OCI-LY7 (cell line): ENCODE results near the gene OGFRL1. TPM values are rescaled to one million over a fixed set of nuclear protein-coding genes. Genes with fewer than 3 reads are reported as not detected.

Experiments used
- BruUV-seq: library from RNA; stranded (reverse); fragments of 400-500 nt; replicated peaks from 2 replicates; lab custom pipeline; 2021; lab: Mats Ljungman, UMichigan
- CTCF ChIA-PET: fragments of 300-600 bp; sonication (Branson Sonifier 250); formaldehyde crosslinking; loops from one replicate; lab custom pipeline; 2022; ENCODE audit warnings: antibody characterized with exemption; ENCODE audit not compliant: unreplicated experiment; lab: Charles Lee
- POLR2A ChIA-PET: fragments of 300-600 bp; sonication (Branson Sonifier 250); formaldehyde crosslinking; loops from one replicate; lab custom pipeline; 2022; ENCODE audit warnings: antibody characterized with exemption; lab: Charles Lee
- DNase-seq: peaks from one replicate; pipeline ENCODE4 v3.0.0-alpha.2; 2015; ENCODE audit warnings: low spot score
- H2AFZ ChIP-seq: fragments of 200-600 bp; sonication (generic), shearing (Covaris generic); 2 replicates; pipeline ENCODE4 v1.6.1; 2014; ENCODE audit warnings: mild to moderate bottlenecking, antibody characterized with exemption, low read length, moderate library complexity
- H3K27ac ChIP-seq: fragments of 200-600 bp; sonication (generic); 2 replicates; pipeline ENCODE4 v1.5.1; 2014; ENCODE audit warnings: mixed run types, low read depth, mild to moderate bottlenecking, moderate library complexity, low read length, inconsistent platforms; ENCODE audit not compliant: poor library complexity, severe bottlenecking
- H3K36me3 ChIP-seq: fragments of 200-600 bp; sonication (generic); 2 replicates; pipeline ENCODE4 v1.6.1; 2014; ENCODE audit warnings: mild to moderate bottlenecking, antibody characterized with exemption, low read length, moderate library complexity, mixed read lengths; ENCODE audit not compliant: insufficient read depth
- H3K4me1 ChIP-seq: fragments of 200-600 bp; sonication (generic); 2 replicates; pipeline ENCODE4 v1.5.1; 2014; ENCODE audit warnings: mild to moderate bottlenecking, low read length; ENCODE audit not compliant: insufficient read depth, poor library complexity, severe bottlenecking
- H3K4me2 ChIP-seq: fragments of 200-600 bp; sonication (generic); 2 replicates; pipeline ENCODE4 v1.6.1; 2014; ENCODE audit warnings: mild to moderate bottlenecking, low read length
- H3K4me3 ChIP-seq: fragments of 200-600 bp; sonication (generic); 2 replicates; pipeline ENCODE4 v1.5.1; 2014; ENCODE audit warnings: mild to moderate bottlenecking, low read depth, low read length; ENCODE audit not compliant: poor library complexity, severe bottlenecking
- H3K79me2 ChIP-seq: fragments of 200-600 bp; sonication (generic); 2 replicates; pipeline ENCODE4 v1.6.1; 2016; ENCODE audit warnings: low read depth, mild to moderate bottlenecking, low read length, moderate library complexity, mixed read lengths; ENCODE audit not compliant: insufficient read depth
- H3K9me2 ChIP-seq: fragments of 200-600 bp; sonication (generic); 2 replicates; pipeline ENCODE4 v1.6.1; 2016; ENCODE audit warnings: mild to moderate bottlenecking, low read length, mixed read lengths; ENCODE audit not compliant: insufficient read depth
- H3K9me3 ChIP-seq: fragments of 200-600 bp; sonication (generic); 2 replicates; pipeline ENCODE4 v1.6.1; 2014; ENCODE audit warnings: mild to moderate bottlenecking, mixed run types, low read length, mixed read lengths
- H4K20me1 ChIP-seq: fragments of 200-600 bp; sonication (generic); 2 replicates; pipeline ENCODE4 v1.6.1; 2014; ENCODE audit warnings: mild to moderate bottlenecking, antibody characterized with exemption, low read length, moderate library complexity, mixed read lengths; ENCODE audit not compliant: insufficient read depth
- CTCF ChIP-seq: fragments of 200-600 bp; sonication (generic); conservative IDR thresholded peaks from 2 replicates; pipeline ENCODE4 v1.5.1; 2014; ENCODE audit warnings: mild to moderate bottlenecking, antibody characterized with exemption, low read length, moderate library complexity, mixed read lengths
- EZH2phosphoT487 ChIP-seq: fragments of 200-600 bp; sonication (generic); IDR thresholded peaks from 2 replicates; pipeline ENCODE4 v1.6.1; 2018; ENCODE audit warnings: low read depth, borderline replicate concordance, mild to moderate bottlenecking, mixed run types, antibody characterized with exemption, low read length, moderate library complexity, mixed read lengths
- intact Hi-C: fragments of 100-400 bp; cut with micrococcal nuclease; formaldehyde crosslinking; loops from one replicate; pipeline ENCODE4 v1.10.0; 2022; ENCODE audit not compliant: unreplicated experiment
- total RNA-seq, 2 experiments: library from RNA; depleted of rRNA in 1 of 2; stranded (reverse); fragments of >200 nt in 1 of 2; shearing (Covaris generic) in 1 of 2; gene quantifications; 2 replicates each; pipeline ENCODE4 v1.2.3, GENCODE V29; 2014 to 2022

Gene OGFRL1
- total RNA-seq, 2 experiments from 2014 or later, result 32.9 to 33.5 TPM

DNA sequence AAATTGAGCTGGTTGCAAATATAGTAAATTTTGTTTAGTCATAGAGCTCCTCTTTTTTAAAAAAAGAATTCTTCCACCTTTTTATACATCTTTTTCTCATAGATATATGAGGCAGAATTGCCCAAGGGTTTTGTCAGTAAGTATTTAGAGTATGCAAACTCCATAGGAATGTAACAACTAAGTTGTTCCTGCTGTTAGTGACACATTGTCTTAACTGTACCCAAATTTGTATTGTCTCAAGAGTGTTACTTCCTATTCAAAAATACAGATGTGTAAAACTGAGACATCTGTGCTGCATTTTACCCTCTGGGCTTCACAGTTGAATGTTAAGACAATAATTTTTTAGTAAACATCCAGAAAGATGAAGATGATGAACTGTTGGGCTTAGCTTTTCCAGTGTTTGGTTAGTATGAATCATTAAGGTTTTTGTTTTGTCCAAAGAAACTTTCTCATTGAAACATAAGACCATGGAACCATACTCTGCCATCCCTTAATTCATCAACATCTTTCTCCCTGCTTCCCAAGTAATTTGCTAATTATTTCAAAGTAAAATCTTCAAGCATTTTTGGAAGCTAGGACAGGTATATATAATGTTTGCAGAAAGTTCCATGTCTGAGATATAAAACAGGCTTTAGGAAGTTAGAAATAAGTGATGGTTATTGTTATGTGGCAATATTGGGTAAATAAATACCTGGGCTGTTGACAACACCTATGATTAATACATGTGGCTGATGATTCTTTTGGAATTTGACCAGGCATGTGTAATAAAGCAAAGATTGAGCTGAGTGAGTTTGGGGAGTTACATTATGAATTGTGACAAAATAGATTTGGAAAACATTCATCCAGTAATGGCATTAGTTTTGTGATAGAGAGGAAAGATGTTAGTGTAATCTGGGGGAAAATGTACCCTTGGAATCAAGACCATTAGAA, 11.2 kb downstream of the OGFRL1 start:
- Histone ChIP-seq H2AFZ (no peak overlapping the region), H3K9me2 (no peaks in the 10 kb centered on the region), H3K36me3 (peaks cover 87% of the 10 kb centered on the region), H3K79me2 (no peaks in the 10 kb centered on the region), H4K20me1 (no peaks in the 10 kb centered on the region), H3K4me2 (no peak overlapping the region), H3K27ac (no peak overlapping the region), H3K4me3 (no peak overlapping the region), H3K4me1 (no peaks in the 10 kb centered on the region), H3K9me3 (no peaks in the 10 kb centered on the region)
- CTCF ChIA-PET, result no interaction called here
- intact Hi-C loops, result no loop called here
- TF ChIP-seq CTCF (no peak), EZH2phosphoT487 (no peak)
- no TSS peak for BruUV-seq
- POLR2A ChIA-PET, result interaction anchor here (0.6 to 2.4 kb wide), 6 partner anchors 9 to 1817 kb away, joined by 3 to 8 read pairs (median 3); partner anchors contain the start of gene OGFRL1
- DNase-seq, result no peak

DNA sequence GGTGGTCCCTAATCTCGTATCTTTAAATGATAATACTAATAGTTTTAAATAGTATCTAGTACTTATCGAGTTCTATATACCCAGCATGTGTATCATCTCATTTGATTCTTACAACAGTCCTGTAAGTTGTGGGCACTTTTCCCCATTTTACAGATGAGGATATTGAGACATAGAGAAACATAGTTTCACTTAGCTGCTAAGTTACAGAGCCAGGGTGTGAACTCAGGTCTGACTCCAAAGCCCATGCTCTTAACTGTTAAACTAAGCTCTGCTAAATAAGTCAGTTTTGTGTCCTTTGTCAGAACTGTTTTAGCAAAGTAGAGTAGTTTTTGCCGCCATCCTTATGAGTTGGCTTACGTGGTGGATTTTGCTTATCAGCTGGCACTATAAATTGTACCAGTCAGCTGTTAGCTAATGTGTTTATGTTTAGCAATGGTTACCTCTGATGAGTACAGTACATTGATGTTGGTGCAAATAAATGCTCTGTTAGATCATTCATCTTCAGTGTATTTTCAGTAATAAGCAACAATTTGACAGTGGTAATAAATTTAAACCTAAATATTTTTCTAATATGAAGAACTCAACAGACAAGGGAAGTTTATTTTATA, 12.1 kb downstream of the OGFRL1 start:
- H3K4me1 ChIP-seq, result no peaks in the 10 kb centered on the region
- CTCF ChIA-PET, result no interaction called here
- H3K36me3 ChIP-seq, result peaks cover 79% of the 10 kb centered on the region
- POLR2A ChIA-PET, result interaction anchor here (0.7 to 2.4 kb wide), 4 partner anchors 9 to 14 kb away, joined by 3 to 8 read pairs (median 4); no protein-coding TSS in a partner anchor
- intact Hi-C loops, result no loop called here
- no peak overlapping the region for H3K4me3 ChIP-seq
- H3K9me2 ChIP-seq, result no peaks in the 10 kb centered on the region
- no peak for TF ChIP-seq CTCF
- TF ChIP-seq EZH2phosphoT487, result no peak
- no peak overlapping the region for H2AFZ ChIP-seq
- H3K9me3 ChIP-seq, result no peaks in the 10 kb centered on the region
- no peaks in the 10 kb centered on the region for H3K79me2 ChIP-seq
- H4K20me1 ChIP-seq, result no peaks in the 10 kb centered on the region
- no peak overlapping the region for H3K27ac ChIP-seq
- no TSS peak for BruUV-seq
- H3K4me2 ChIP-seq, result no peak overlapping the region
- DNase-seq, result no peak
